SU-DHL-6 (cell line): Measurements from ENCODE around the gene TTC6.

Experiments used
- H2AFZ ChIP-seq: fragments of 200-600 bp; sonication (generic); 2 replicates; pipeline ENCODE4 v1.6.1; 2014; ENCODE audit warnings: low read depth, mild to moderate bottlenecking, moderate library complexity, mixed read lengths, antibody characterized with exemption, low read length; ENCODE audit not compliant: severe bottlenecking
- H3F3A ChIP-seq: fragments of 200-600 bp; shearing (Covaris generic); 2 replicates; pipeline ENCODE4 v1.6.0; 2016; ENCODE audit warnings: antibody characterized with exemption, mild to moderate bottlenecking; ENCODE audit not compliant: insufficient read depth
- H3K27ac ChIP-seq: fragments of 200-600 bp; sonication (generic); 2 replicates; pipeline ENCODE4 v1.5.1; 2016; ENCODE audit warnings: low read depth, mild to moderate bottlenecking, low read length, moderate library complexity, mixed read lengths
- H3K27me3 ChIP-seq: fragments of 200-600 bp; sonication (generic), shearing (Covaris generic); 2 replicates; pipeline ENCODE4 v1.6.0; 2014; ENCODE audit warnings: mild to moderate bottlenecking, low read length
- H3K36me3 ChIP-seq: fragments of 200-600 bp; sonication (generic); 2 replicates; pipeline ENCODE4 v1.6.1; 2014; ENCODE audit warnings: mild to moderate bottlenecking, low read length, mixed read lengths
- H3K4me2 ChIP-seq: fragments of 300-600, 200-600 bp; shearing (Covaris generic), sonication (generic); 2 replicates; pipeline ENCODE4 v1.6.0; 2014; ENCODE audit warnings: low read length, low read depth, mild to moderate bottlenecking; ENCODE audit not compliant: poor library complexity, severe bottlenecking
- H3K4me3 ChIP-seq: fragments of 200-600 bp; sonication (generic); 2 replicates; pipeline ENCODE4 v1.5.1; 2014; ENCODE audit warnings: antibody characterized with exemption, low read length, mild to moderate bottlenecking, mixed read lengths; ENCODE audit not compliant: insufficient read depth, poor library complexity, severe bottlenecking
- H3K79me2 ChIP-seq: fragments of 200-600 bp; sonication (generic); 2 replicates; pipeline ENCODE4 v1.6.1; 2014; ENCODE audit warnings: mild to moderate bottlenecking, low read length, moderate library complexity; ENCODE audit not compliant: insufficient read depth
- H3K9ac ChIP-seq: fragments of 200-600 bp; sonication (generic); 2 replicates; pipeline ENCODE4 v1.7.0; 2014; ENCODE audit warnings: mild to moderate bottlenecking, low read length
- H3K9me2 ChIP-seq: fragments of 200-600 bp; sonication (generic); replicated peaks from 2 replicates; pipeline ENCODE4 v1.6.1; 2014; ENCODE audit warnings: low read length; ENCODE audit not compliant: insufficient read depth
- H3K9me3 ChIP-seq: fragments of 200-600 bp; sonication (generic); 2 replicates; pipeline ENCODE4 v1.6.1; 2014; ENCODE audit warnings: low read length, mixed read lengths; ENCODE audit not compliant: insufficient read depth
- H4K20me1 ChIP-seq: fragments of 200-600 bp; sonication (generic); 2 replicates; pipeline ENCODE4 v1.6.1; 2014; ENCODE audit warnings: low read depth, mild to moderate bottlenecking, antibody characterized with exemption, low read length, moderate library complexity, mixed read lengths
- EZH2phosphoT487 ChIP-seq: fragments of 200-600 bp; sonication (generic), shearing (Covaris generic); conservative IDR thresholded peaks from 2 replicates; pipeline ENCODE4 v1.6.1; 2018; ENCODE audit warnings: mild to moderate bottlenecking, antibody characterized with exemption, low read length, moderate library complexity, mixed read lengths
- TF ChIP-seq, protein P1 (sequence below): fragments of 200-600 bp; sonication (generic); IDR thresholded peaks from one replicate; pipeline ENCODE4 v1.5.1; 2017; ENCODE audit warnings: antibody characterized with exemption, mild to moderate bottlenecking, low read length, moderate library complexity; ENCODE audit not compliant: insufficient read depth, poor library complexity, severe bottlenecking

The TTC6 gene

GRCh38 chr14:37585101-37585511, 10.3 kb upstream of the TTC6 start:
- H3K79me2 ChIP-seq: no peaks in the 10 kb centered on the region
- H3K9ac ChIP-seq: no peak overlapping the region
- no peak for TF ChIP-seq EZH2phosphoT487
- TF ChIP-seq, protein P1, sequence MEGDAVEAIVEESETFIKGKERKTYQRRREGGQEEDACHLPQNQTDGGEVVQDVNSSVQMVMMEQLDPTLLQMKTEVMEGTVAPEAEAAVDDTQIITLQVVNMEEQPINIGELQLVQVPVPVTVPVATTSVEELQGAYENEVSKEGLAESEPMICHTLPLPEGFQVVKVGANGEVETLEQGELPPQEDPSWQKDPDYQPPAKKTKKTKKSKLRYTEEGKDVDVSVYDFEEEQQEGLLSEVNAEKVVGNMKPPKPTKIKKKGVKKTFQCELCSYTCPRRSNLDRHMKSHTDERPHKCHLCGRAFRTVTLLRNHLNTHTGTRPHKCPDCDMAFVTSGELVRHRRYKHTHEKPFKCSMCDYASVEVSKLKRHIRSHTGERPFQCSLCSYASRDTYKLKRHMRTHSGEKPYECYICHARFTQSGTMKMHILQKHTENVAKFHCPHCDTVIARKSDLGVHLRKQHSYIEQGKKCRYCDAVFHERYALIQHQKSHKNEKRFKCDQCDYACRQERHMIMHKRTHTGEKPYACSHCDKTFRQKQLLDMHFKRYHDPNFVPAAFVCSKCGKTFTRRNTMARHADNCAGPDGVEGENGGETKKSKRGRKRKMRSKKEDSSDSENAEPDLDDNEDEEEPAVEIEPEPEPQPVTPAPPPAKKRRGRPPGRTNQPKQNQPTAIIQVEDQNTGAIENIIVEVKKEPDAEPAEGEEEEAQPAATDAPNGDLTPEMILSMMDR: no peak
- H3F3A ChIP-seq: no peaks in the 10 kb centered on the region
- no peaks in the 10 kb centered on the region for H3K9me3 ChIP-seq
- no peak overlapping the region for H3K4me2 ChIP-seq
- H4K20me1 ChIP-seq: no peaks in the 10 kb centered on the region
- H3K27ac ChIP-seq: no peak overlapping the region
- H3K4me3 ChIP-seq: no peak overlapping the region
- H2AFZ ChIP-seq: no peak overlapping the region
- no peaks in the 10 kb centered on the region for H3K36me3 ChIP-seq
- H3K9me2 ChIP-seq: no peaks in the 10 kb centered on the region
- H3K27me3 ChIP-seq: no peaks in the 10 kb centered on the region

GRCh38 chr14:37585971-37586796, 9.2 kb upstream of the TTC6 start:
- no peak for TF ChIP-seq EZH2phosphoT487
- TF ChIP-seq, protein P1: no peak
- no peaks in the 10 kb centered on the region for H3K9me3 ChIP-seq
- no peaks in the 10 kb centered on the region for H3K79me2 ChIP-seq
- no peaks in the 10 kb centered on the region for H3K9me2 ChIP-seq
- no peaks in the 10 kb centered on the region for H4K20me1 ChIP-seq
- H3F3A ChIP-seq: no peaks in the 10 kb centered on the region
- no peak overlapping the region for H2AFZ ChIP-seq
- H3K27ac ChIP-seq: no peak overlapping the region
- H3K9ac ChIP-seq: no peak overlapping the region
- no peak overlapping the region for H3K4me3 ChIP-seq
- H3K4me2 ChIP-seq: no peak overlapping the region
- no peaks in the 10 kb centered on the region for H3K36me3 ChIP-seq
- no peaks in the 10 kb centered on the region for H3K27me3 ChIP-seq

DNA sequence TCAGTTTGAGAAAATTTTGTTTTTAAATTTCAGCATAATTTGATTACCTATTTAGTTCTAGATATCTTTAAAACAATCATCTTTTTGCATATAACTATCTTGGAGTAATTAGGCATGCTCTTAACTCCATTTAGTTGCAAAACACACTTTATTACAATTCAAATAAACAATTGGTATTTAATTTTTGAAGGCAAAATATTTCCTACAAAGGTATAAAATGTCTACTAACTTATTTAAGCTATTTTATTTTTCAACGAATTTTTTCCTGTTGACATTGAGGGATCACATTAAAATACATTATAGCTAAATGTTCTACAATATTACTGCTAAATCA, 8.7 kb upstream of the TTC6 start:
- Histone ChIP-seq H3K4me2 (no peak overlapping the region), H3K9me3 (no peaks in the 10 kb centered on the region), H3K36me3 (no peaks in the 10 kb centered on the region), H3K79me2 (no peaks in the 10 kb centered on the region), H3K27ac (no peak overlapping the region), H3K27me3 (no peaks in the 10 kb centered on the region), H3K9ac (no peak overlapping the region), H3F3A (no peaks in the 10 kb centered on the region), H2AFZ (no peak overlapping the region), H4K20me1 (no peaks in the 10 kb centered on the region), H3K4me3 (no peak overlapping the region), H3K9me2 (no peaks in the 10 kb centered on the region)
- TF ChIP-seq, protein P1: no peak
- TF ChIP-seq EZH2phosphoT487: no peak
